ENCODE results near the gene SDS. TPM values are rescaled to one million over a fixed set of nuclear protein-coding genes. Genes with fewer than 3 reads are reported as not detected.

SDS gene
- total and polyA plus RNA-seq, 2 experiments from 2014 or later = 0.57 TPM; not detected in 1

DNA sequence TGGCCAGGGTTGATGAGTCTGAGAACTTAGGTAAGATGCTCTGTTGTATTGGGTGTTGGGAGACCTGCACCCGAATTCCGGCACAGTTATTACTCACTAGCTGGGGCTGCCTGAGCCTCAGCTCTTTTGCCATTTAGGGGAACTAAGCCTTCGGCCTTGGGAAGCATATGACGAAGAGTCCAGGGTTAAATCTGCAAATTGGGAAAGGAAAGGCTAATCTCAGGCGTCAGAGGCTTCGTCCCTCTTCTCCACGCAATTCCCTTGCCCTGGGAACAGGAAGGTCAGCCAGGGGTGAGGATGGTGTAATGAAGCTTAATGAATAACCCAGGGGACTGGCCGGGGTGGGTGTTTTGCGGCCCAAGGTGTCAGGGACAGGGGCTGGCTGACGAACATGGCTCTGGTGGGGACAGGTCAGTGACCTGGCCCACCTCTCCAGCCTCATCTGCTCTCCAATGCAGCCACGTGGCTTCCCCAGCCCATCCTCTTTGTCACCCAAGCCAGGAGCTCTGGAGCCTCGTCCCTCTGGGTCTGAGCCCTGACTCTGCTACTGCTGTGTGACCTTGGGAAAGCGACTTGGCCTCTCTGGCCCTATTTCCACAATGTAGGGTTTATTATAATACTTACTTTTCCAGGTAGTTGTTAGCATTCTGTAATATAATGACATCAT is 14.7 kb upstream of the SDS start (continued):
- TF ChIP-seq, protein P1, sequence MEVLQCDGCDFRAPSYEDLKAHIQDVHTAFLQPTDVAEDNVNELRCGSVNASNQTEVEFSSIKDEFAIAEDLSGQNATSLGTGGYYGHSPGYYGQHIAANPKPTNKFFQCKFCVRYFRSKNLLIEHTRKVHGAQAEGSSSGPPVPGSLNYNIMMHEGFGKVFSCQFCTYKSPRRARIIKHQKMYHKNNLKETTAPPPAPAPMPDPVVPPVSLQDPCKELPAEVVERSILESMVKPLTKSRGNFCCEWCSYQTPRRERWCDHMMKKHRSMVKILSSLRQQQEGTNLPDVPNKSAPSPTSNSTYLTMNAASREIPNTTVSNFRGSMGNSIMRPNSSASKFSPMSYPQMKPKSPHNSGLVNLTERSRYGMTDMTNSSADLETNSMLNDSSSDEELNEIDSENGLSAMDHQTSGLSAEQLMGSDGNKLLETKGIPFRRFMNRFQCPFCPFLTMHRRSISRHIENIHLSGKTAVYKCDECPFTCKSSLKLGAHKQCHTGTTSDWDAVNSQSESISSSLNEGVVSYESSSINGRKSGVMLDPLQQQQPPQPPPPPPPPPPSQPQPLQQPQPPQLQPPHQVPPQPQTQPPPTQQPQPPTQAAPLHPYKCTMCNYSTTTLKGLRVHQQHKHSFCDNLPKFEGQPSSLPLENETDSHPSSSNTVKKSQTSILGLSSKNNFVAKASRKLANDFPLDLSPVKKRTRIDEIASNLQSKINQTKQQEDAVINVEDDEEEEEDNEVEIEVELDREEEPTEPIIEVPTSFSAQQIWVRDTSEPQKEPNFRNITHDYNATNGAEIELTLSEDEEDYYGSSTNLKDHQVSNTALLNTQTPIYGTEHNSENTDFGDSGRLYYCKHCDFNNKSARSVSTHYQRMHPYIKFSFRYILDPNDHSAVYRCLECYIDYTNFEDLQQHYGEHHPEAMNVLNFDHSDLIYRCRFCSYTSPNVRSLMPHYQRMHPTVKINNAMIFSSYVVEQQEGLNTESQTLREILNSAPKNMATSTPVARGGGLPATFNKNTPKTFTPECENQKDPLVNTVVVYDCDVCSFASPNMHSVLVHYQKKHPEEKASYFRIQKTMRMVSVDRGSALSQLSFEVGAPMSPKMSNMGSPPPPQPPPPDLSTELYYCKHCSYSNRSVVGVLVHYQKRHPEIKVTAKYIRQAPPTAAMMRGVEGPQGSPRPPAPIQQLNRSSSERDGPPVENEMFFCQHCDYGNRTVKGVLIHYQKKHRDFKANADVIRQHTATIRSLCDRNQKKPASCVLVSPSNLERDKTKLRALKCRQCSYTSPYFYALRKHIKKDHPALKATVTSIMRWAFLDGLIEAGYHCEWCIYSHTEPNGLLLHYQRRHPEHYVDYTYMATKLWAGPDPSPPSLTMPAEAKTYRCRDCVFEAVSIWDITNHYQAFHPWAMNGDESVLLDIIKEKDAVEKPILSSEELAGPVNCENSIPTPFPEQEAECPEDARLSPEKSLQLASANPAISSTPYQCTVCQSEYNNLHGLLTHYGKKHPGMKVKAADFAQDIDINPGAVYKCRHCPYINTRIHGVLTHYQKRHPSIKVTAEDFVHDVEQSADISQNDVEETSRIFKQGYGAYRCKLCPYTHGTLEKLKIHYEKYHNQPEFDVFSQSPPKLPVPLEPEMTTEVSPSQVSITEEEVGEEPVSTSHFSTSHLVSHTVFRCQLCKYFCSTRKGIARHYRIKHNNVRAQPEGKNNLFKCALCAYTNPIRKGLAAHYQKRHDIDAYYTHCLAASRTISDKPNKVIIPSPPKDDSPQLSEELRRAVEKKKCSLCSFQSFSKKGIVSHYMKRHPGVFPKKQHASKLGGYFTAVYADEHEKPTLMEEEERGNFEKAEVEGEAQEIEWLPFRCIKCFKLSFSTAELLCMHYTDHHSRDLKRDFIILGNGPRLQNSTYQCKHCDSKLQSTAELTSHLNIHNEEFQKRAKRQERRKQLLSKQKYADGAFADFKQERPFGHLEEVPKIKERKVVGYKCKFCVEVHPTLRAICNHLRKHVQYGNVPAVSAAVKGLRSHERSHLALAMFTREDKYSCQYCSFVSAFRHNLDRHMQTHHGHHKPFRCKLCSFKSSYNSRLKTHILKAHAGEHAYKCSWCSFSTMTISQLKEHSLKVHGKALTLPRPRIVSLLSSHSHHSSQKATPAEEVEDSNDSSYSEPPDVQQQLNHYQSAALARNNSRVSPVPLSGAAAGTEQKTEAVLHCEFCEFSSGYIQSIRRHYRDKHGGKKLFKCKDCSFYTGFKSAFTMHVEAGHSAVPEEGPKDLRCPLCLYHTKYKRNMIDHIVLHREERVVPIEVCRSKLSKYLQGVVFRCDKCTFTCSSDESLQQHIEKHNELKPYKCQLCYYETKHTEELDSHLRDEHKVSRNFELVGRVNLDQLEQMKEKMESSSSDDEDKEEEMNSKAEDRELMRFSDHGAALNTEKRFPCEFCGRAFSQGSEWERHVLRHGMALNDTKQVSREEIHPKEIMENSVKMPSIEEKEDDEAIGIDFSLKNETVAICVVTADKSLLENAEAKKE (CRISPR knock-in tag; IDR thresholded peaks at IDR 0.05) = no peak
- no peak for TF ChIP-seq EZH2phosphoT487 (IDR thresholded peaks at IDR 0.05; ENCODE audit: unreplicated experiment)
- TF ChIP-seq, protein P2, sequence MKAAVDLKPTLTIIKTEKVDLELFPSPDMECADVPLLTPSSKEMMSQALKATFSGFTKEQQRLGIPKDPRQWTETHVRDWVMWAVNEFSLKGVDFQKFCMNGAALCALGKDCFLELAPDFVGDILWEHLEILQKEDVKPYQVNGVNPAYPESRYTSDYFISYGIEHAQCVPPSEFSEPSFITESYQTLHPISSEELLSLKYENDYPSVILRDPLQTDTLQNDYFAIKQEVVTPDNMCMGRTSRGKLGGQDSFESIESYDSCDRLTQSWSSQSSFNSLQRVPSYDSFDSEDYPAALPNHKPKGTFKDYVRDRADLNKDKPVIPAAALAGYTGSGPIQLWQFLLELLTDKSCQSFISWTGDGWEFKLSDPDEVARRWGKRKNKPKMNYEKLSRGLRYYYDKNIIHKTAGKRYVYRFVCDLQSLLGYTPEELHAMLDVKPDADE (IDR thresholded peaks at IDR 0.05) = no peak
- TF ChIP-seq CREB1 (CRISPR knock-in tag; IDR thresholded peaks at IDR 0.05; ENCODE audit: low read depth) = no peak
- TF ChIP-seq EZH2 (IDR thresholded peaks at IDR 0.05; ENCODE audit: low read depth, unreplicated experiment) = no peak
- TF ChIP-seq, protein P3, sequence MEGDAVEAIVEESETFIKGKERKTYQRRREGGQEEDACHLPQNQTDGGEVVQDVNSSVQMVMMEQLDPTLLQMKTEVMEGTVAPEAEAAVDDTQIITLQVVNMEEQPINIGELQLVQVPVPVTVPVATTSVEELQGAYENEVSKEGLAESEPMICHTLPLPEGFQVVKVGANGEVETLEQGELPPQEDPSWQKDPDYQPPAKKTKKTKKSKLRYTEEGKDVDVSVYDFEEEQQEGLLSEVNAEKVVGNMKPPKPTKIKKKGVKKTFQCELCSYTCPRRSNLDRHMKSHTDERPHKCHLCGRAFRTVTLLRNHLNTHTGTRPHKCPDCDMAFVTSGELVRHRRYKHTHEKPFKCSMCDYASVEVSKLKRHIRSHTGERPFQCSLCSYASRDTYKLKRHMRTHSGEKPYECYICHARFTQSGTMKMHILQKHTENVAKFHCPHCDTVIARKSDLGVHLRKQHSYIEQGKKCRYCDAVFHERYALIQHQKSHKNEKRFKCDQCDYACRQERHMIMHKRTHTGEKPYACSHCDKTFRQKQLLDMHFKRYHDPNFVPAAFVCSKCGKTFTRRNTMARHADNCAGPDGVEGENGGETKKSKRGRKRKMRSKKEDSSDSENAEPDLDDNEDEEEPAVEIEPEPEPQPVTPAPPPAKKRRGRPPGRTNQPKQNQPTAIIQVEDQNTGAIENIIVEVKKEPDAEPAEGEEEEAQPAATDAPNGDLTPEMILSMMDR (conservative IDR thresholded peaks at IDR 0.05; ENCODE audit: low read depth in 2 of 2) = no peak
- no peak for TF ChIP-seq JUNB (IDR thresholded peaks at IDR 0.05; ENCODE audit: unreplicated experiment)
- no peak for TF ChIP-seq STAT1 (IDR thresholded peaks at IDR 0.05; ENCODE audit: unreplicated experiment)
- no peak for TF ChIP-seq ZNF331 (CRISPR knock-in tag; IDR thresholded peaks at IDR 0.05; ENCODE audit: low read depth)

All from GM23338 (cell line).